ENCODE measurements around the gene ARHGEF7. TPM values are rescaled to one million over a fixed set of nuclear protein-coding genes. Genes with fewer than 3 reads are reported as not detected.

ARHGEF7 gene
- total and polyA plus RNA-seq, 5 donors = 21.3 to 43.9 (median 35.3) TPM

GRCh38 chr13:111156421-111156820, 41.3 kb downstream of the ARHGEF7 start:
- WGBS = 84% methylated on average over 1 of the region's 1 CpG
- ATAC-seq = no peak
- no peaks in the 10 kb centered on the region for H3K27me3 ChIP-seq (ENCODE audit: control insufficient read depth, insufficient read depth)
- H3K4me3 ChIP-seq (ENCODE audit: low read length) = no peak overlapping the region
- intact Hi-C loops (cut with DNase I) = loop anchor here in 2 of 4 donors (10.0 kb wide), 2 partner anchors 58 to 242 kb away; partner anchors contain the start of gene ANKRD10 (in 1 of the 2)
- no peaks in the 10 kb centered on the region for H3K4me1 ChIP-seq (ENCODE audit: control insufficient read depth, insufficient read depth, low read length)
- no peak for DNase-seq
- H3K9me3 ChIP-seq (ENCODE audit: control insufficient read depth, low read length) = no peaks in the 10 kb centered on the region
- no peak overlapping the region for H3K27ac ChIP-seq (ENCODE audit: low read length)

- H3K27me3 ChIP-seq (ENCODE audit: control insufficient read depth, insufficient read depth) = no peaks in the 10 kb centered on the region
- no peak overlapping the region for H3K4me3 ChIP-seq (ENCODE audit: low read length)
- H3K9me3 ChIP-seq (ENCODE audit: control insufficient read depth, low read length) = no peaks in the 10 kb centered on the region
- DNase-seq (no peak), ATAC-seq (no peak)
- H3K4me1 ChIP-seq (ENCODE audit: control insufficient read depth, insufficient read depth, low read length) = peaks cover 1% of the 10 kb centered on the region
- H3K27ac ChIP-seq (ENCODE audit: low read length) = no peak overlapping the region
- intact Hi-C loops (cut with DNase I) = loop anchor here in 2 of 4 donors (10.0 kb wide), 2 partner anchors 57 to 243 kb away; partner anchors contain the start of gene ANKRD10 (in 1 of the 2)
These were observed 43.2 kb downstream of the ARHGEF7 start for GRCh38 chr13:111158136-111158805.

- 94% methylated on average over 3 of the region's 3 CpGs for WGBS
- no peaks in the 10 kb centered on the region for H3K27me3 ChIP-seq (ENCODE audit: control insufficient read depth, insufficient read depth)
- H3K4me1 ChIP-seq (ENCODE audit: control insufficient read depth, insufficient read depth, low read length) = peaks cover 1% of the 10 kb centered on the region
- H3K27ac ChIP-seq (ENCODE audit: low read length) = no peak overlapping the region
- intact Hi-C loops (cut with DNase I) = loop anchor here in 2 of 4 donors (10.0 kb wide), 2 partner anchors 55 to 245 kb away; partner anchors contain the start of gene ANKRD10 (in 1 of the 2)
- ATAC-seq (no peak), DNase-seq (no peak)
- H3K9me3 ChIP-seq (ENCODE audit: control insufficient read depth, low read length) = no peaks in the 10 kb centered on the region
- H3K4me3 ChIP-seq (ENCODE audit: low read length) = no peak overlapping the region
These were observed 44.5 kb downstream of the ARHGEF7 start for GRCh38 chr13:111159362-111160320.

GRCh38 chr13:111160648-111161047, 45.5 kb downstream of the ARHGEF7 start:
- 98% methylated on average over 3 of the region's 3 CpGs for WGBS
- ATAC-seq (no peak), DNase-seq (no peak)
- H3K27ac ChIP-seq (ENCODE audit: low read length) = no peak overlapping the region
- H3K4me3 ChIP-seq (ENCODE audit: low read length) = no peak overlapping the region
- peaks cover 6% of the 10 kb centered on the region for H3K4me1 ChIP-seq (ENCODE audit: control insufficient read depth, insufficient read depth, low read length)
- intact Hi-C loops (cut with DNase I) = no loop called here
- H3K9me3 ChIP-seq (ENCODE audit: control insufficient read depth, low read length) = no peaks in the 10 kb centered on the region
- H3K27me3 ChIP-seq (ENCODE audit: control insufficient read depth, insufficient read depth) = no peaks in the 10 kb centered on the region

GRCh38 chr13:111161601-111162600, 46.8 kb downstream of the ARHGEF7 start:
- 83% methylated on average over 5 of the region's 5 CpGs for WGBS
- Histone ChIP-seq H3K4me1 (ENCODE audit: control insufficient read depth, insufficient read depth, low read length) (peaks cover 8% of the 10 kb centered on the region), H3K4me3 (ENCODE audit: low read length) (no peak overlapping the region), H3K27ac (ENCODE audit: low read length) (no peak overlapping the region), H3K9me3 (ENCODE audit: control insufficient read depth, low read length) (no peaks in the 10 kb centered on the region), H3K27me3 (ENCODE audit: control insufficient read depth, insufficient read depth) (no peaks in the 10 kb centered on the region)
- ATAC-seq = no peak
- DNase-seq = no peak
- intact Hi-C loops (cut with DNase I) = no loop called here

GRCh38 chr13:111165241-111166010, 50.3 kb downstream of the ARHGEF7 start:
- ATAC-seq (no peak), DNase-seq (no peak)
- Histone ChIP-seq H3K27ac (ENCODE audit: low read length) (no peak overlapping the region), H3K27me3 (ENCODE audit: control insufficient read depth, insufficient read depth) (no peaks in the 10 kb centered on the region), H3K9me3 (ENCODE audit: control insufficient read depth, low read length) (no peaks in the 10 kb centered on the region), H3K4me3 (ENCODE audit: low read length) (no peak overlapping the region), H3K4me1 (ENCODE audit: control insufficient read depth, insufficient read depth, low read length) (peaks cover 8% of the 10 kb centered on the region)
- WGBS = 93% methylated on average over 10 of the region's 10 CpGs
- intact Hi-C loops (cut with DNase I) = no loop called here

GRCh38 chr13:111166882-111167675, 52.0 kb downstream of the ARHGEF7 start:
- intact Hi-C loops (cut with DNase I) = no loop called here
- H3K9me3 ChIP-seq (ENCODE audit: control insufficient read depth, low read length) = no peaks in the 10 kb centered on the region
- H3K27me3 ChIP-seq (ENCODE audit: control insufficient read depth, insufficient read depth) = no peaks in the 10 kb centered on the region
- peaks cover 7% of the 10 kb centered on the region for H3K4me1 ChIP-seq (ENCODE audit: control insufficient read depth, insufficient read depth, low read length)
- 84% methylated on average over 11 of the region's 11 CpGs for WGBS
- no peak overlapping the region for H3K4me3 ChIP-seq (ENCODE audit: low read length)
- no peak for ATAC-seq
- H3K27ac ChIP-seq (ENCODE audit: low read length) = no peak overlapping the region
- no peak for DNase-seq

GRCh38 chr13:111168107-111168506, 53.0 kb downstream of the ARHGEF7 start:
- no peak overlapping the region for H3K4me3 ChIP-seq (ENCODE audit: low read length)
- 86% methylated on average over 8 of the region's 8 CpGs for WGBS
- DNase-seq = no peak
- peaks cover 7% of the 10 kb centered on the region for H3K4me1 ChIP-seq (ENCODE audit: control insufficient read depth, insufficient read depth, low read length)
- H3K9me3 ChIP-seq (ENCODE audit: control insufficient read depth, low read length) = no peaks in the 10 kb centered on the region
- H3K27ac ChIP-seq (ENCODE audit: low read length) = no peak overlapping the region
- no peaks in the 10 kb centered on the region for H3K27me3 ChIP-seq (ENCODE audit: control insufficient read depth, insufficient read depth)
- intact Hi-C loops (cut with DNase I) = no loop called here
- ATAC-seq = no peak

- Histone ChIP-seq H3K9me3 (ENCODE audit: control insufficient read depth, low read length) (no peaks in the 10 kb centered on the region), H3K27me3 (ENCODE audit: control insufficient read depth, insufficient read depth) (no peaks in the 10 kb centered on the region), H3K4me1 (ENCODE audit: control insufficient read depth, insufficient read depth, low read length) (peaks cover 5% of the 10 kb centered on the region), H3K27ac (ENCODE audit: low read length) (no peak overlapping the region), H3K4me3 (ENCODE audit: low read length) (no peak overlapping the region)
- intact Hi-C loops (cut with DNase I) = no loop called here
- WGBS = 91% methylated on average over 3 of the region's 3 CpGs
- ATAC-seq (no peak), DNase-seq (no peak)
These were observed 56.0 kb downstream of the ARHGEF7 start for GRCh38 chr13:111171112-111171511.

Data from right cardiac atrium (tissue), 5 donors.